ENCODE data around the gene SLC2A9. TPM values are rescaled to one million over a fixed set of nuclear protein-coding genes. Genes with fewer than 3 reads are reported as not detected.

Gene SLC2A9
- total RNA-seq, 1 experiment from 2014 or later, result 1.8 TPM

GRCh38 chr4:9867751-9868425, 153.4 kb downstream of the SLC2A9 start:
- no TSS peak for BruUV-seq (replicated peaks)
- no peaks in the 10 kb centered on the region for H3K4me1 Mint-ChIP-seq (ENCODE audit: low read depth, unreplicated experiment)
- H3K36me3 Mint-ChIP-seq (ENCODE audit: insufficient read depth, unreplicated experiment), result no peaks in the 10 kb centered on the region
- H3K27me3 Mint-ChIP-seq (ENCODE audit: unreplicated experiment), result peaks cover 33% of the 10 kb centered on the region
- no peaks in the 10 kb centered on the region for H3K9me3 Mint-ChIP-seq (ENCODE audit: low read depth, unreplicated experiment)
- TF ChIP-seq CTCF (IDR thresholded peaks at IDR 0.05; ENCODE audit: unreplicated experiment), result no peak
- H3K4me3 Mint-ChIP-seq (ENCODE audit: low read depth, unreplicated experiment), result no peak overlapping the region
- intact Hi-C loops (cut with micrococcal nuclease; ENCODE audit: unreplicated experiment), result no loop called here
- CTCF ChIA-PET, result no interaction called here
- DNase-seq, result no peak
- H3K27ac Mint-ChIP-seq (ENCODE audit: unreplicated experiment), result no peak overlapping the region

GRCh38 chr4:9866931-9867330, 154.4 kb downstream of the SLC2A9 start:
- no peak overlapping the region for H3K4me3 Mint-ChIP-seq (ENCODE audit: low read depth, unreplicated experiment)
- H3K4me1 Mint-ChIP-seq (ENCODE audit: low read depth, unreplicated experiment), result no peaks in the 10 kb centered on the region
- no peak for DNase-seq
- no peak overlapping the region for H3K27ac Mint-ChIP-seq (ENCODE audit: unreplicated experiment)
- no peak for TF ChIP-seq CTCF (IDR thresholded peaks at IDR 0.05; ENCODE audit: unreplicated experiment)
- CTCF ChIA-PET, result no interaction called here
- H3K27me3 Mint-ChIP-seq (ENCODE audit: unreplicated experiment), result peaks cover 40% of the 10 kb centered on the region
- intact Hi-C loops (cut with micrococcal nuclease; ENCODE audit: unreplicated experiment), result no loop called here
- H3K36me3 Mint-ChIP-seq (ENCODE audit: insufficient read depth, unreplicated experiment), result no peaks in the 10 kb centered on the region
- H3K9me3 Mint-ChIP-seq (ENCODE audit: low read depth, unreplicated experiment), result no peaks in the 10 kb centered on the region
- no TSS peak for BruUV-seq (replicated peaks)

DNA sequence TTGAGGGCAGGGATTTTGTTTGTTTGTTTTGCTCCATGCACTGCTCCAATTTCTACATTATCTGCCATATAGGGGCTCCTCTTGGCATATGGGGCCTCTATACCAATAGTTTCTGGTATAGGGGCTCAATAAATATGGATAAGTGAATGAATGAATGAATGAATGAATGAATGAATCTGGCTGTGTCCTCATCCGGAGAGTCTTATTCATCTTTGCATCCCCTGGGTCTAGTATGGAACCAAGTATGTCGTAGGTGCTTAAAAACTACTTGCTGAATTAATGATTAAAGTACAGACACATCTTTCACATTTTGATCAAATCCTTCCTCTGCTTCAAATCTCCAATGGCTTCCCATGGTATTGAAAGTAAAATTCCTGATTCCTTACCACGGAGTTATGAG, 159.7 kb downstream of the SLC2A9 start:
- CTCF ChIA-PET, result no interaction called here
- Mint-ChIP-seq H3K27ac (ENCODE audit: unreplicated experiment) (no peak overlapping the region), H3K4me3 (ENCODE audit: low read depth, unreplicated experiment) (no peak overlapping the region), H3K9me3 (ENCODE audit: low read depth, unreplicated experiment) (no peaks in the 10 kb centered on the region), H3K4me1 (ENCODE audit: low read depth, unreplicated experiment) (no peaks in the 10 kb centered on the region), H3K36me3 (ENCODE audit: insufficient read depth, unreplicated experiment) (no peaks in the 10 kb centered on the region), H3K27me3 (ENCODE audit: unreplicated experiment) (peaks cover 21% of the 10 kb centered on the region)
- DNase-seq, result no peak
- intact Hi-C loops (cut with micrococcal nuclease; ENCODE audit: unreplicated experiment), result no loop called here
- no TSS peak for BruUV-seq (replicated peaks)
- no peak for TF ChIP-seq CTCF (IDR thresholded peaks at IDR 0.05; ENCODE audit: unreplicated experiment)

- Mint-ChIP-seq H3K9me3 (ENCODE audit: low read depth, unreplicated experiment) (peaks cover 3% of the 10 kb centered on the region), H3K4me3 (ENCODE audit: low read depth, unreplicated experiment) (no peak overlapping the region), H3K36me3 (ENCODE audit: insufficient read depth, unreplicated experiment) (no peaks in the 10 kb centered on the region), H3K27me3 (ENCODE audit: unreplicated experiment) (peaks cover 21% of the 10 kb centered on the region), H3K4me1 (ENCODE audit: low read depth, unreplicated experiment) (no peaks in the 10 kb centered on the region), H3K27ac (ENCODE audit: unreplicated experiment) (no peak overlapping the region)
- CTCF ChIA-PET, result interaction anchor here (0.6 kb wide), 1 partner anchor 1076 kb away, joined by 3 read pairs; no protein-coding TSS in a partner anchor
- intact Hi-C loops (cut with micrococcal nuclease; ENCODE audit: unreplicated experiment), result no loop called here
- BruUV-seq (replicated peaks), result no TSS peak
- TF ChIP-seq CTCF (IDR thresholded peaks at IDR 0.05; ENCODE audit: unreplicated experiment), result no peak
- no peak for DNase-seq
Observed at GRCh38 chr4:9859810-9860209, 161.5 kb downstream of the SLC2A9 start.

Data from Calu3 (cell line).